ENCODE data around the gene CMSS1.
A peak's percentile ranks its signal among the peaks of the same experiment; 100 is the strongest.

- TF ChIP-seq CTCF (IDR thresholded peaks at IDR 0.05 in 2 of 3, conservative IDR thresholded peaks at IDR 0.05 in 1 of 3; ENCODE audit: borderline replicate concordance in 1 of 3, insufficient read depth in 1 of 3, low read depth in 2 of 3, low read length in 2 of 3) (peak; percentile 53 to 76 (median 68); a peak in 5 of 6 replicates), REST (IDR thresholded peaks at IDR 0.05; ENCODE audit: low read depth) (no peak)
These were observed 28.5 kb upstream of the CMSS1 start for GRCh38 chr3:99789011-99789721.
